LNCAP (cell line): ENCODE results near the gene TWSG1.

Experiments
- CTCF ChIP-seq: fragments of 450-650 bp; IDR thresholded peaks from 2 replicates; pipeline ENCODE4 v1.5.1; 2017; ENCODE audit warnings: mild to moderate bottlenecking

The TWSG1 gene

DNA sequence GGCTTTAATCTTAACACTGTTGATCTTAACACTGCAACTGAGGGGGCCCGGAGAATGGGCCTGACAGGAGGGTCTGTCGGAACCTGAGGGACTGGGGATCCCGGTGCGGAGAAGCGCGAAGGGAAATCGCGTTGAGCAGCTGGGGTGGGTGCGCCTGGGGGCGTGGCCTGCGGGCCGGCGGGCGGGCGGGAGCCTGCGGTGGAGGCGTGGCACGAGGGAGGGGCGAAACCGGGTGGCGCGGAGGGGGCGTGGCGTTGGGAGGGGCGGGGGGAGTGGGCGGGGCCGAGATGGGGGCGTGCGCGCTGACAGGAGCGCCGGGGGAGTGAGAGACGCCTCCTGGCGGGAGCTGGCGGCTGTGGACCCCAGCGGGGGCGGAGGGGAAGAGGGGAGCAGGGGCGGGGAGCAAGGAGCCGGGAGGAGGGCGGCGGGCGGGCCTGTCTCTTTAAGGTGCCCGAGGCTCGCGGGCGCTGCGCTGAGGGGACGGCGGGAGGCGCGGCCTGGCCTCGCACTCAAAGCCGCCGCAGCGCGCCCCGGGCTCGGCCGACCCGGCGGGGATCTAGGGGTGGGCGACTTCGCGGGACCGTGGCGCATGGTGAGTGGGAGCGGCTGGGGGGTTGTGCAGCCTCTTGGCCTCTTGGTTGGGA, at the start of gene TWSG1:
Gene TWSG1 (plus strand): TSS at position 445 of the 644 bp plus-strand sequence. CDS start 2,457 bp downstream, outside the sequence.
- TF ChIP-seq CTCF = peak; percentile 40

- TF ChIP-seq CTCF = no peak
These were observed 49.0 kb upstream of the TWSG1 start for GRCh38 chr18:9285604-9286003.

DNA sequence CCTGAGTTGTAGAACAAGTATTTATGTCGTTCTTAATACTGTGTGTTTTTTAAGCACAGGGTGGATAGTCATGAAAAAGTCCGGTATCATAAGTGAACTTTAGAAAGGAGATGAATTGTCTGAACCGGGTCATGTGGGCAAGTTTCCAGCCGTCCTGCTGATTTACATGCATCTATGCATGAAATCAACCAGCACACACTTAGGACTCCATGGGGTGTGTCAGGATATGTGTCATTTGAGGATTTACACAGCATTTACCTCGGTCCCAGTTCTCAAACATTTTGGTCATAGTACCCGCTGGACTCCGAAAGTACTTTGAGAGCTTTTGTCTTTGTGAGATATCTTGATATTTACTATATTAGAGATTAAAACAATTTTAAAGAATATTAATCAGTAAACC, 47.5 kb upstream of the TWSG1 start:
- TF ChIP-seq CTCF = no peak

- no peak for TF ChIP-seq CTCF
These were observed 44.9 kb upstream of the TWSG1 start for GRCh38 chr18:9289698-9290097.

GRCh38 chr18:9290156-9290555, 44.4 kb upstream of the TWSG1 start:
- no peak for TF ChIP-seq CTCF

GRCh38 chr18:9292047-9292446, 42.5 kb upstream of the TWSG1 start:
- no peak for TF ChIP-seq CTCF

DNA sequence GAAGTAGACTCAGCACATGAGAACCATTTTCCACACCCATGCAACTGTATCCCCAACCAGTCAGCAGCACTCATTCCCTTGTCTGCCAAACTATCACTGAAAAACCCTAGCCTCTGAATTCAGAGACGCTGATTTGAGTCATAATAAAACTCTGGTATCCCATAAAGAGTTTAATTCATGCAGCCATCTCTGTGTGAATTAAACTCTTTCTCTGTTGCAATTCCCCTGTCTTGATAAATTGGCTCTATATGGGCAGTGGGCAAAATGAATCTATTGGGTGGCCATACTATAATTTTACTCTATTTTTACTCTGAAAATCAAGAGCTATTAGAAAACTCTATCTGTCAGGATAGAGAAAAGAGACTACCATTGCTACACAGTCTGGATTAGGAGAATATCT, 40.6 kb upstream of the TWSG1 start:
- no peak for TF ChIP-seq CTCF
